RPMI7951 (cell line): ENCODE results near the gene GTF2IRD1. TPM values are rescaled to one million over a fixed set of nuclear protein-coding genes. Genes with fewer than 3 reads are reported as not detected.
"Not testable (repeated sequence)": the region's sequence is repeated elsewhere in the genome, so short reads cannot be mapped to it uniquely, and the experiment has no call there.

Experiments used
- DNase-seq: peaks from one replicate; pipeline ENCODE4 v3.0.0-alpha.2; 2012; ENCODE audit warnings: low read depth
- total RNA-seq: library from RNA; depleted of rRNA; stranded (reverse); fragments of >200 nt; shearing (Covaris generic); gene quantifications from 2 replicates; pipeline ENCODE4 v1.2.3, GENCODE V29; 2014

GTF2IRD1 gene
- total RNA-seq, 1 experiment from 2014 or later, result 4.8 TPM

- DNase-seq, result peak; percentile 50
Measured at GRCh38 chr7:74604326-74605020, 150.8 kb downstream of the GTF2IRD1 start.

GRCh38 chr7:74606101-74606908 is 152.6 kb downstream of the GTF2IRD1 start:
- peak; percentile 74 for DNase-seq

GRCh38 chr7:74606909-74607510 is 153.3 kb downstream of the GTF2IRD1 start:
- DNase-seq, result no peak

- peak; percentile 77 for DNase-seq
Measured at GRCh38 chr7:74612015-74612829, 158.5 kb downstream of the GTF2IRD1 start.

GRCh38 chr7:74615933-74616780 is 162.5 kb downstream of the GTF2IRD1 start:
- DNase-seq, result no peak

GRCh38 chr7:74617180-74617744 is 163.6 kb downstream of the GTF2IRD1 start:
- DNase-seq, result no peak

GRCh38 chr7:74619235-74619860 is 165.6 kb downstream of the GTF2IRD1 start:
- DNase-seq, result no peak

- DNase-seq, result no peak
Measured at GRCh38 chr7:74622228-74622749, 168.6 kb downstream of the GTF2IRD1 start.

GRCh38 chr7:74623135-74623534 is 169.4 kb downstream of the GTF2IRD1 start:
- DNase-seq, result no peak

- peak; percentile 47 for DNase-seq
Measured at GRCh38 chr7:74625446-74625845, 171.7 kb downstream of the GTF2IRD1 start.

- peak; percentile 60 for DNase-seq
Measured at GRCh38 chr7:74627661-74628411, 174.1 kb downstream of the GTF2IRD1 start.

- no peak for DNase-seq
Measured at GRCh38 chr7:74632505-74632904, 178.8 kb downstream of the GTF2IRD1 start.

GRCh38 chr7:74633451-74633921 is 179.8 kb downstream of the GTF2IRD1 start:
- no peak for DNase-seq

GRCh38 chr7:74637745-74638144 is 184.0 kb downstream of the GTF2IRD1 start:
- no peak for DNase-seq

GRCh38 chr7:74650055-74650454 is 196.3 kb downstream of the GTF2IRD1 start:
- peak; percentile 68 for DNase-seq

GRCh38 chr7:74650493-74651132 is 196.9 kb downstream of the GTF2IRD1 start:
- not testable (repeated sequence) for DNase-seq

GRCh38 chr7:74651133-74651504 is 197.4 kb downstream of the GTF2IRD1 start:
- not testable (repeated sequence) for DNase-seq
